GM12873 (cell line): ENCODE measurements around the gene NRIP1.

Experiments used
- TF ChIP-seq, protein P1 (sequence below): IDR thresholded peaks from 2 replicates; pipeline ENCODE4 v1.5.1; 2012; ENCODE audit warnings: low read depth, mild to moderate bottlenecking, moderate library complexity, low read length, control low read depth; ENCODE audit not compliant: insufficient read depth; ENCODE audit errors: missing control alignments

The NRIP1 gene

DNA sequence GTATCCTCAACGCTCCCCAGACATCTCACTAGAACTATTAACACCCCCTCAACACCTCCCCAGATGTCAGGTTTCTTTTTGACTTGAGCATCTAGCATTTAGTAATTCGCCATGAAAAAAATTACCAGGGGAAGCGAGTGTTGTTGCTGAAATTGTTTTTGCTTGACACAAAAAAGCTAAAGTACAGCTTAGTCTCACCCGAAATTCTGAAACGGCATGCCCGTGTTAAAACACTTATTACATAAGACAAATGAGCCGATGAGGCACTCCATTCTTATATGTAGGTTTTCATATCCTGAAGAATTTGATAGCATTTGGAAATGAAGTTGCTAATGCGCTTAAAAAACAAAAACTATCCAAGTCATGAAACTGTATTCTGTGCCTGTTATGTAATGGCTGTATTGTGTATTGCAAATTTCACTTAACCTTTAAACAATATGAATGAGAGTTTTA, 1.3 kb upstream of the NRIP1 start:
- TF ChIP-seq, protein P1, sequence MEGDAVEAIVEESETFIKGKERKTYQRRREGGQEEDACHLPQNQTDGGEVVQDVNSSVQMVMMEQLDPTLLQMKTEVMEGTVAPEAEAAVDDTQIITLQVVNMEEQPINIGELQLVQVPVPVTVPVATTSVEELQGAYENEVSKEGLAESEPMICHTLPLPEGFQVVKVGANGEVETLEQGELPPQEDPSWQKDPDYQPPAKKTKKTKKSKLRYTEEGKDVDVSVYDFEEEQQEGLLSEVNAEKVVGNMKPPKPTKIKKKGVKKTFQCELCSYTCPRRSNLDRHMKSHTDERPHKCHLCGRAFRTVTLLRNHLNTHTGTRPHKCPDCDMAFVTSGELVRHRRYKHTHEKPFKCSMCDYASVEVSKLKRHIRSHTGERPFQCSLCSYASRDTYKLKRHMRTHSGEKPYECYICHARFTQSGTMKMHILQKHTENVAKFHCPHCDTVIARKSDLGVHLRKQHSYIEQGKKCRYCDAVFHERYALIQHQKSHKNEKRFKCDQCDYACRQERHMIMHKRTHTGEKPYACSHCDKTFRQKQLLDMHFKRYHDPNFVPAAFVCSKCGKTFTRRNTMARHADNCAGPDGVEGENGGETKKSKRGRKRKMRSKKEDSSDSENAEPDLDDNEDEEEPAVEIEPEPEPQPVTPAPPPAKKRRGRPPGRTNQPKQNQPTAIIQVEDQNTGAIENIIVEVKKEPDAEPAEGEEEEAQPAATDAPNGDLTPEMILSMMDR, result no peak

DNA sequence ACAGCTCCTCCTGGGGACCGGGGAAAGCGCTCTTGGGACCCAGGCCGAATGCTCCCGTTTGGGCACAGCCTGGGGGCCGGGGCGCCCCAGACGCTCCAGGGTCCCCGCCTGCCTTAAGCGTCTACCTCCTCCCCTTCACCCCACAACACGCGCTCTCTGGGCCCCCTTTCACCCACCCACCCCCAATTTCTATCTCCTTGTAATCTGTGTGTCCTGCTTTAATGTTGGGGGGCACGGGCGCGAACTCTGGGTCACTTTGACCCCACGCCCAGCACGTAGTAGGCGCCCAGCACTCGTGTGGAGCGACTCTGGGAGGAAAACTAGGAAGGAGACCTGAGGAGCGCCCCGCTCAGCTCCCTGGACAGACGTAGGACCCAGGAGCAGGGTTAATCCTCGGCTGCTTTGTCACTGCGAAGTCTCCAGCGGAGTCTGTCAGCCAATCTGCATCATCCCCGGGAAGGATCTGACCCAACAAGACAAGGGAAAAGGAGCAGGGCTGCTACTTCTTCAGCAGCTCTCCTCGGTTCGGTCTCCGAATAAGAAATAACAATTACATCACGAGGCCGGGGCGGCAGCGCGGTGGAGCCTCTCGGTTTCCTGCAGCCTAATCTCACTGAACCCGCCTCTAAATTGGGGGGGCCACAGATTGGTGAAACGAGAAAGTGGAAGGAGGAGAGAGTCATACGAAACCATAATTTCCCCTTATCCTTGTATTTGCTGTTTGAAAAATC, 757 bp upstream of the NRIP1 start:
- TF ChIP-seq, protein P1, result no peak

DNA sequence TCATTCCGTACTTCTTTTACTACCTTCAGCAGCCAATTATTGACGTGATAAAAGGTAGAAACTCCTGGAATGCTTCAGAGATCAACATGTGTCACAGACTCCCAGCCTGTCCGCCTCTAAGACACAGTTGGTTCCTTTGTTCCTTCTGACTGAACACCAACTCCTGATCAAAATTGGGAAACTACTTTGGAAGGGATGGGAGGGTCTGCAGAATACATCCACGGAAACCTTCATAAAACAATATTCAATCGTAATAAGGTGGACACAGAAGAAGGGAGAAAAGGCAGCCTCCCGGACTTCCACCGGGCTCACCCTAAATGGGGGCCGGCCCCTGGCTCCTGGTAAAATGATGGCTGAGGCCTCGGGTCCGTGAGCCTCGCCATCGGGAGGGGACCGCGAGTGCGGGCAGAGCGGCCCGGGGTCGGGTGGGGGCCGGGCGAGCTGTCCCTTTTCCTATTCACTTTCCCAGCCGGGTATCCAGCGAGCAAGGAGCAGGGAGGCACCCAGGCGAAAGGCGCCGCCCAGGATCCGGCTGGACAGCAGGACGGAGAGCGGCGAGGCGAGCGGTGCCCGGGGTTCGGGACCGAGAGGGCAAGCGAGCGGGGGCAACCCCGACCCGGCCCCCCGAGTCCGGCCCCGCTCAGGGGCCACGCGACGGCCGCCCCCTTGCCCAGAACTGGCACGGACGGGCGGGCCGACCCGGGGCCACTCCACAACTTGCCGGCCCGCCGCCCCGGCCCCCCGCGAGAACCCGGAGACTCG, 805 bp downstream of the NRIP1 start:
- TF ChIP-seq, protein P1, result no peak

DNA sequence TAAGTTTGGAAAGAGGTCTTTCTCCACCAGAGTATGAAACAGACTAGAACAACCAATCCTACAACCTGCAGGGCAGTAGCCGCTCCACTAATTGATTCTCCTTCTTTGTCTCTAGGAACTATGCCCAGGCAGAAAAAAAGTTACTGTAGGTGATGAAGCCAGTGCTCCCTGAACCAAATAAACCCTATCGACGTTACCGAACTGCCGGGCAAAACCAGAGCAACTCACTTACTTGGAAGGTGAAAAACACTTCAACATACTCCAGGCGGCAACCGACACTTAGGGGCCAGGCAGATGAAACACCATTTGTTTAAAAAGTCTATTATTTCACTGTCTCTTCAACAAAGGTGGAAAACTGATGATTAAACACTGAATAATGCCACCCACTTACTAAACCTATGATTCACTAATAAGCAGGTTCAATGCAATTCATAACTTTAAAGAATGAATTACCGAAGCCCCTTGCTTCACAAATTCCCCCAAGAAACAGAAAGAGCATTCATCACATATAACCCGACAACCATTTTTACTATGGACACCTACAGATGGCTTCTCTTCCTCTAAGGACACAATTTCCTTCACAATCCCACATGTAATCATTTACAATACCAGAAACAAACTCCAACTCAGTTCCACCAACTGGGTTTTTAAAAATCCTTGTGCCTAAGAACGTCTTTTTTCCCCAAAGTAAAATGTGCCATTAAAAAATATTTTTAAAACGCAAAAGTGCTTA, 1.6 kb downstream of the NRIP1 start:
- TF ChIP-seq, protein P1, result no peak

DNA sequence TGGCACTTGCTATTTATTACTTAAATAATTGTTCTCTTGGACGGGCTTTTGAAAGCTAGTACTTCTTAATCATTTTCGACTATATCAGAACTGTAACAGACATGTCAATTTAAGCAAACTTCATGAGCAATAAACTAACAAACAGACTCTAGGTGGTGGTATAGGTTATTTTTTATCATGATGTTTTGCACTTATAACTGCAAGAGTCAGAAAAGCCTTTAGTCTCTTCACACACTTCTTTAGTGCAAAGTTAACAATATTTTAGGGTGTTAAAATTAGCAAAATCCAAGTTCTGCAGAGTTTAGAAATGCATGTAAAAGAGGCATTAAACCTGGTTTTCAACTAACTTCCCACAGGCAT, 2.2 kb downstream of the NRIP1 start:
- TF ChIP-seq, protein P1, result no peak

DNA sequence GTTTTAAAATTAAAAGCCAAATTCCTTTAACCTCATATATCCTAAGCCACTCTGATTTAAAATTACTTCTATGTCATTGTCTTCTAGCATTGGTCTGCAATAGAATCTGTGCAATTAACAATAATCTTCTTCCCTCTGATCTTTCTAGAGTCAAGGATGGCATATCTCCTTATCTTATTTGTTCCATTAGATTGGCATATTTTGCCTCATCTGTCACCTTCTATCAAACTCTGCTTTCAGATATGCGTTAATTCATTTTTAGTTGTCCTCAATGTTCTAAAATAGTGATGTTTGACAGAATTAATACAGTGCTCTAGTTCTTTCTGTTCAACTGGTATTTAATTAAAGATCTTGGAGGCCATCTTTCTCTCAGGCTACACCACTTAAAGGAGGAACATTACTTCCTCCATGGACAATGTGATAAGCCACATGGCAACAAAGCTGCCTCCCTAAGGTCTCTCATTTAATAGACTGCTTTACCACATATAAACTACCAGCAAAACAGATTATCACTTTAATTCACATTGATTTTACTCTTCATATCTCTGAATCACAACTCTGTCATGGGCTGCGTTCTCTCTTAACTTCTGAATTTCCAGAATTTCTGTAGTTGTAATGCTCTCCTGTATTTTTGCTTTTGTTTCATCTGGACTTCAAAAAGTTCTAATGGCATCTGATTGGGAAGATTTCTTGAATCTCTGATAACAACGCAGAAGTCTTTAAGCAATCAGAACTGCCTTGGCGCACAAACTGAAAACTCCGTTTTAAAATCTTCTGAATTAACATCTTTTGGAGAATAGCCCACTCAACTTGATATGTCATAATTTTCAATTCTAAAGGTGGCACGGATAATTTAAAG, 2.8 kb downstream of the NRIP1 start:
- TF ChIP-seq, protein P1, result no peak
